Neural progenitor cell (in vitro differentiated cells): Measurements from ENCODE around the gene WDR55. TPM values are rescaled to one million over a fixed set of nuclear protein-coding genes. Genes with fewer than 3 reads are reported as not detected.
A peak's percentile ranks its signal among the peaks of the same experiment; 100 is the strongest.

ENCODE experiments used
- DNase-seq: peaks from one replicate; pipeline ENCODE4 v3.0.0-alpha.2; 2016; ENCODE audit warnings: low spot score
- H2AFZ ChIP-seq: fragments of 200-600 bp; sonication (generic); replicated peaks from 2 replicates; pipeline ENCODE4 v1.6.1; 2016; ENCODE audit warnings: antibody characterized with exemption
- H3F3A ChIP-seq: fragments of 200-600 bp; sonication (generic); 2 replicates; pipeline ENCODE4 v1.6.1; 2016; ENCODE audit warnings: antibody characterized with exemption, low read depth
- H3K27ac ChIP-seq: fragments of 200-600 bp; sonication (generic); 2 replicates; pipeline ENCODE4 v1.5.1; 2016; ENCODE audit warnings: mild to moderate bottlenecking
- H3K27me3 ChIP-seq: fragments of 200-600 bp; sonication (generic); 2 replicates; pipeline ENCODE4 v1.6.1; 2016; ENCODE audit warnings: mild to moderate bottlenecking, moderate library complexity
- H3K36me3 ChIP-seq: fragments of 200-600 bp; sonication (generic); 2 replicates; pipeline ENCODE4 v1.5.1; 2016
- H3K4me1 ChIP-seq: fragments of 200-600 bp; sonication (generic); 2 replicates; pipeline ENCODE4 v1.6.1; 2016; ENCODE audit warnings: mixed run types
- H3K4me2 ChIP-seq: fragments of 200-600 bp; sonication (generic); 2 replicates; pipeline ENCODE4 v1.6.1; 2016
- H3K4me3 ChIP-seq: fragments of 200-600 bp; sonication (generic); 2 replicates; pipeline ENCODE4 v1.5.1; 2016
- H3K79me2 ChIP-seq: fragments of 200-600 bp; sonication (generic); 2 replicates; pipeline ENCODE4 v1.6.1; 2016; ENCODE audit warnings: low read depth
- H3K9ac ChIP-seq: fragments of 200-600 bp; sonication (generic); 2 replicates; pipeline ENCODE4 v1.6.1; 2016
- H3K9me3 ChIP-seq: fragments of 200-600 bp; sonication (generic); 2 replicates; pipeline ENCODE4 v1.5.1; 2016; ENCODE audit warnings: low read depth
- H4K20me1 ChIP-seq: fragments of 200-600 bp; sonication (generic); 2 replicates; pipeline ENCODE4 v1.6.1; 2016; ENCODE audit warnings: low read depth
- H3K27ac Mint-ChIP-seq: 3 replicates; pipeline ENCODE4 v1.8.0; 2021; ENCODE audit warnings: mixed read lengths
- H3K27me3 Mint-ChIP-seq: 2 replicates; pipeline ENCODE4 v1.8.0; 2022; ENCODE audit warnings: low read depth, mild to moderate bottlenecking, inconsistent platforms, moderate library complexity, mixed read lengths; ENCODE audit not compliant: insufficient read depth
- H3K36me3 Mint-ChIP-seq: 3 replicates; pipeline ENCODE4 v1.8.0; 2021; ENCODE audit warnings: mixed read lengths
- H3K4me1 Mint-ChIP-seq: 3 replicates; pipeline ENCODE4 v1.8.0; 2021; ENCODE audit warnings: mixed read lengths
- H3K4me3 Mint-ChIP-seq: 3 replicates; pipeline ENCODE4 v1.8.0; 2021; ENCODE audit warnings: mild to moderate bottlenecking, moderate library complexity, mixed read lengths
- H3K9me3 Mint-ChIP-seq: 3 replicates; pipeline ENCODE4 v1.8.0; 2020; ENCODE audit warnings: mixed read lengths
- CTCF ChIP-seq: fragments of 200-600 bp; sonication (generic); IDR thresholded peaks from 2 replicates; pipeline ENCODE4 v1.5.1; 2017; ENCODE audit warnings: antibody characterized with exemption, mild to moderate bottlenecking
- EZH2 ChIP-seq: fragments of 200-600 bp; sonication (generic); IDR thresholded peaks from 2 replicates; pipeline ENCODE4 v1.6.1; 2017; ENCODE audit warnings: antibody characterized with exemption, mild to moderate bottlenecking, moderate library complexity
- EZH2phosphoT487 ChIP-seq: fragments of 200-600 bp; sonication (generic); IDR thresholded peaks from 2 replicates; pipeline ENCODE4 v1.6.1; 2017; ENCODE audit warnings: antibody characterized with exemption
- total RNA-seq: library from RNA; depleted of rRNA; stranded (reverse); fragments of >200 nt; gene quantifications from 2 replicates; pipeline ENCODE4 v1.2.3, GENCODE V29; 2015; ENCODE audit warnings: low replicate concordance

WDR55 gene
- total RNA-seq, 1 donor from 2014 or later = 6.9 TPM

DNA sequence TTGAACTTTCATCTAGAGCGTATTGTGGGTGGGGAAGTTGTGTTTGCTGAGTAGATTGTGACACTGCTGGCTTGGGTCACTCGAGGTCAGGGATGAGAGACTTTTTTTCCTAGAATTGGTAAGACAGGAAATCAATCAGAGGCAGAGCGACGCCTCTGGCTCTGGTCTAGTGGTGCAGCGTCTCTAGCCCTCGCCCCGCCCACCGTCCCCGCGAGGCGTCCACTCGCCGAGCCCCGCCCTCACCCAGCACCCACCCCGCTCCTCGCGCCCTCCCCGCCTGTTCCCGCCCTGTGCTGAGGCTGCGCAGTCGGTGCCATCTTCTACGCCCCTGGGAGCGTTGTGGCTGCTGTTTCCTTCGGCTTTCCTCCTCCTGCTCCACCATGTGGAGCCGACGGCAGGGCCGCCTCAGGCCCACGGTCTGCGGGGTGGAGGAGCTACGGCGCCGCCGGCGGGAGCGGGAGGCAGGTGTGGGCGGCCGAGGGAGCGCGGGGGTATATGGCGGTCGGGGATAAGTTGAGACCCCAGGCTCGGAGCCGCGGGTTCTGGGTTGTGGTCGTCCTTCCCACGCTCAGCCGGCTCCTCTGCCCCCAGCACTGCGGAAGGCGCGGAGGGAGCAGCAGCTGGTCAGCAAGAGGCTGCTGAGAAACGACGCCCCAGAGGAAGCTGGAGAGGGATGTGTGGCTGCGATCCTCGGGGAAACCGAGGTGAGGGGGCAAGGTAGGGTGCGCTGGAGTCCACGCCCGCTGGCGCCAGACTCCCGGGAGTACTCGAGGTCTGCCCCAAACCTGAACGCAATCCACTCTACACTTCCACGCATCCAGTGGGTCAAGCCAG, 25.3 kb upstream of the WDR55 start, which contains the start of gene TMCO6:
Gene TMCO6, plus strand, starts transcription at position 304 of the 834 bp plus-strand sequence. Its CDS starts 77 bp downstream, at position 381.
- Histone ChIP-seq H2AFZ (peak within 1 kb of the TSS; percentile 83), H4K20me1 (no peaks in the 10 kb centered on the region), H3K9ac (peak within 1 kb of the TSS; percentile 51), H3K36me3 (no peaks in the 10 kb centered on the region), H3K27me3 (no peaks in the 10 kb centered on the region), H3F3A (no peaks in the 10 kb centered on the region), H3K4me3 (peak within 1 kb of the TSS; percentile 58), H3K27ac (no peak within 1 kb of the TSS), H3K9me3 (no peaks in the 10 kb centered on the region), H3K4me2 (peak within 1 kb of the TSS; percentile 76), H3K4me1 (peaks cover 5% of the 10 kb centered on the region), H3K79me2 (peaks cover 22% of the 10 kb centered on the region)
- Mint-ChIP-seq H3K9me3 (peaks cover 7% of the 10 kb centered on the region), H3K36me3 (peaks cover 14% of the 10 kb centered on the region), H3K4me3 (peak within 1 kb of the TSS; percentile 95), H3K4me1 (peaks cover 16% of the 10 kb centered on the region), H3K27me3 (peaks cover 5% of the 10 kb centered on the region), H3K27ac (peak within 1 kb of the TSS; percentile 89)
- TF ChIP-seq EZH2 (peak; percentile 38), EZH2phosphoT487 (no peak), CTCF (peak; percentile 61)
- DNase-seq = peak; percentile 98

DNA sequence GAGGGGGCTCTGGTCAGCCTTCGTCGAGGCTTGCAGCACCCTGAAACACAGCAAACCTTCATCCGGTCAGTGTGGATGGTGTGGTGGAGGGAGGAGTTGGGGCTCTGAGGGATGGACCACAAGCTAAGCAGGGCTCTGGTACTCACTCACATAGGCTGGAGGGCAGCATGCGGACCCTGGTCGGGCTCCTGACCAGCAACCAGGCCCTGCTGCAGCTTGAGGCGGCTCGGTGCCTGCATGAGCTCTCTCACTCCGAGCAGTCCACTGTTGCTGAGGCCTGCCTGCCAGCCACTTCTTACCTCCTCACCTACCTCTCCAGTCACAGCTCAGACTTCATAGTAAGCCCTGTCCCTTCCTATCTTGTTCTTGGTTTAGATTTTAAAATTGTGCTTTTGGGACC, 23.0 kb upstream of the WDR55 start:
- Histone ChIP-seq H3K36me3 (no peaks in the 10 kb centered on the region), H3K27ac (no peak overlapping the region), H4K20me1 (no peaks in the 10 kb centered on the region), H3F3A (peaks cover 3% of the 10 kb centered on the region), H3K4me2 (no peak overlapping the region), H3K79me2 (peaks cover 39% of the 10 kb centered on the region), H3K9me3 (no peaks in the 10 kb centered on the region), H3K27me3 (no peaks in the 10 kb centered on the region), H2AFZ (no peak overlapping the region), H3K4me1 (peaks cover 9% of the 10 kb centered on the region), H3K9ac (no peak overlapping the region), H3K4me3 (no peak overlapping the region)
- Mint-ChIP-seq H3K4me1 (peaks cover 23% of the 10 kb centered on the region), H3K4me3 (no peak overlapping the region), H3K36me3 (peaks cover 24% of the 10 kb centered on the region), H3K27me3 (peaks cover 5% of the 10 kb centered on the region), H3K9me3 (peaks cover 7% of the 10 kb centered on the region), H3K27ac (peak overlapping the region; percentile 58)
- no peak for DNase-seq
- TF ChIP-seq EZH2phosphoT487 = no peak
- TF ChIP-seq CTCF = no peak
- no peak for TF ChIP-seq EZH2

- H3K27me3 Mint-ChIP-seq = peaks cover 6% of the 10 kb centered on the region
- Histone ChIP-seq H3K9ac (no peak overlapping the region), H4K20me1 (no peaks in the 10 kb centered on the region), H3F3A (peaks cover 8% of the 10 kb centered on the region), H2AFZ (no peak overlapping the region), H3K9me3 (no peaks in the 10 kb centered on the region), H3K27me3 (no peaks in the 10 kb centered on the region), H3K4me1 (peaks cover 9% of the 10 kb centered on the region), H3K79me2 (peaks cover 44% of the 10 kb centered on the region), H3K4me3 (no peak overlapping the region), H3K4me2 (no peak overlapping the region), H3K36me3 (no peaks in the 10 kb centered on the region), H3K27ac (no peak overlapping the region)
- H3K27ac Mint-ChIP-seq = no peak overlapping the region
- H3K9me3 Mint-ChIP-seq = peaks cover 5% of the 10 kb centered on the region
- TF ChIP-seq EZH2 = no peak
- TF ChIP-seq EZH2phosphoT487 = no peak
- TF ChIP-seq CTCF = no peak
- no peak for DNase-seq
- peaks cover 29% of the 10 kb centered on the region for H3K4me1 Mint-ChIP-seq
- H3K4me3 Mint-ChIP-seq = peak overlapping the region; percentile 35
- peaks cover 27% of the 10 kb centered on the region for H3K36me3 Mint-ChIP-seq
These were observed 22.0 kb upstream of the WDR55 start for GRCh38 chr5:140642718-140643117.
